HCT116 (cell line): ENCODE results near the gene PHF19. TPM values are rescaled to one million over a fixed set of nuclear protein-coding genes. Genes with fewer than 3 reads are reported as not detected.

Source experiments
- ATAC-seq: fragments of 200-7000 bp; cut with Tn5 transposase; 2 replicates; pipeline ENCODE4 v1.9.1; 2020; ENCODE audit warnings: mild to moderate bottlenecking, moderate library complexity
- BruUV-seq: library from RNA; stranded (reverse); fragments of 400-500 nt; replicated peaks from 2 replicates; lab custom pipeline; 2021; lab: Mats Ljungman, UMichigan
- CTCF ChIA-PET: fragments of 300-600 bp; sonication (Branson Sonifier 250); formaldehyde crosslinking; loops from one replicate; lab custom pipeline; 2021; ENCODE audit warnings: antibody characterized with exemption; lab: Charles Lee
- POLR2A ChIA-PET: fragments of 300-600, 350-600 bp; sonication (Branson Sonifier 250); formaldehyde crosslinking; loops from one replicate; lab custom pipeline; 2021; ENCODE audit warnings: antibody characterized with exemption; lab: Charles Lee
- RAD21 ChIA-PET, 2 experiments: fragments of 300-600 bp; sonication (Branson Sonifier 250); formaldehyde crosslinking; loops; one replicate each; lab custom pipeline; 2023; ENCODE audit warnings: low total read pairs in 2 of 2; ENCODE audit not compliant: uncharacterized antibody in 2 of 2, unreplicated experiment in 2 of 2, low non-redundant PET in 1 of 2; lab: Charles Lee
- DNase-seq: peaks from one replicate; pipeline ENCODE4 v3.0.0-alpha.2; 2010; ENCODE audit warnings: low read depth, low spot score
- H2AFZ ChIP-seq: fragments of 200-600 bp; shearing (Covaris generic), sonication (generic); 2 replicates; pipeline ENCODE4 v1.6.1; 2017; ENCODE audit warnings: low read depth, mixed run types, mixed read lengths, antibody characterized with exemption, low read length; ENCODE audit not compliant: poor library complexity, severe bottlenecking
- H3K27ac ChIP-seq: 2 replicates; pipeline ENCODE4 v1.5.1; 2012; ENCODE audit warnings: low read depth, low read length
- H3K27me3 ChIP-seq: fragments of 200-600 bp; sonication (generic); 2 replicates; pipeline ENCODE4 v1.6.1; 2016; ENCODE audit warnings: mixed run types, low read length, mixed read lengths; ENCODE audit not compliant: insufficient read depth
- H3K36me3 ChIP-seq, 2 experiments: fragments of 200-500 bp in 1 of 2; fragments of 200-600 bp in 1 of 2; sonication (Bioruptor generic) in 1 of 2; sonication (generic) in 1 of 2; 2 replicates each; pipeline versions ENCODE4 v1.5.1 to v1.6.1; 2014 to 2016; ENCODE audit warnings: low read length in 2 of 2, inconsistent platforms in 1 of 2, mixed read lengths in 1 of 2, mixed run types in 1 of 2; ENCODE audit not compliant: insufficient read depth in 2 of 2, control insufficient read depth in 1 of 2
- H3K4me1 ChIP-seq, 2 experiments: fragments of 200-600 bp in 1 of 2; sonication (generic) in 1 of 2; 2 replicates each; pipeline versions ENCODE4 v1.5.1 to v1.6.1; 2012 to 2017; ENCODE audit warnings: low read length in 2 of 2, inconsistent platforms in 1 of 2, mild to moderate bottlenecking in 1 of 2, mixed read lengths in 1 of 2, mixed run types in 1 of 2, moderate library complexity in 1 of 2; ENCODE audit not compliant: insufficient read depth in 2 of 2, control insufficient read depth in 1 of 2
- H3K4me2 ChIP-seq: fragments of 200-600 bp; sonication (generic); 2 replicates; pipeline ENCODE4 v1.6.1; 2017; ENCODE audit warnings: mixed run types, low read length, mixed read lengths
- H3K4me3 ChIP-seq, 2 experiments: fragments of 200-600 bp in 1 of 2; sonication (generic) in 1 of 2; replicated peaks in 1 of 2; 2 replicates each; pipeline ENCODE4 v1.5.1; 2011 to 2016; ENCODE audit warnings: low read length in 2 of 2, control low read depth in 1 of 2, low read depth in 1 of 2, mild to moderate bottlenecking in 1 of 2, mixed read lengths in 1 of 2, mixed run types in 1 of 2
- H3K79me2 ChIP-seq: fragments of 200-600 bp; sonication (generic); 2 replicates; pipeline ENCODE4 v1.6.1; 2017; ENCODE audit warnings: mild to moderate bottlenecking, mixed run types, low read length, moderate library complexity, mixed read lengths; ENCODE audit not compliant: insufficient read depth
- H3K9ac ChIP-seq: fragments of 200-600 bp; sonication (generic); 2 replicates; pipeline ENCODE4 v1.6.1; 2016; ENCODE audit warnings: low read length, mixed read lengths
- H3K9me2 ChIP-seq: fragments of 200-600 bp; sonication (generic), shearing (Covaris generic); 2 replicates; pipeline ENCODE4 v1.6.1; 2017; ENCODE audit warnings: mixed run types, mild to moderate bottlenecking, moderate library complexity; ENCODE audit not compliant: insufficient read depth
- H3K9me3 ChIP-seq, 2 experiments: fragments of 200-500 bp in 1 of 2; fragments of 200-600 bp in 1 of 2; sonication (Bioruptor generic) in 1 of 2; sonication (generic) in 1 of 2; 2 replicates each; pipeline ENCODE4 v1.6.1; 2014 to 2017; ENCODE audit warnings: low read length in 2 of 2, mixed read lengths in 2 of 2, inconsistent platforms in 1 of 2, low read depth in 1 of 2, mild to moderate bottlenecking in 1 of 2, mixed run types in 1 of 2, moderate library complexity in 1 of 2; ENCODE audit not compliant: control insufficient read depth in 1 of 2, insufficient read depth in 1 of 2
- H4K20me1 ChIP-seq: fragments of 200-600 bp; sonication (generic), shearing (Covaris generic); 2 replicates; pipeline ENCODE4 v1.6.1; 2017; ENCODE audit warnings: mixed run types, mild to moderate bottlenecking, moderate library complexity; ENCODE audit not compliant: insufficient read depth
- CEBPB ChIP-seq: IDR thresholded peaks from 2 replicates; pipeline ENCODE4 v1.6.1; 2012; ENCODE audit warnings: low read depth
- CTCF ChIP-seq, 3 experiments: fragments of 200-600 bp in 1 of 3; sonication (generic) in 1 of 3; IDR thresholded peaks in 2 of 3; conservative IDR thresholded peaks in 1 of 3; 2 replicates each; pipeline ENCODE4 v1.5.1; 2012 to 2017; ENCODE audit warnings: low read depth in 2 of 3, low read length in 2 of 3, antibody characterized with exemption in 1 of 3, borderline replicate concordance in 1 of 3, control low read depth in 1 of 3, mild to moderate bottlenecking in 1 of 3, mixed read lengths in 1 of 3, mixed run types in 1 of 3, moderate library complexity in 1 of 3; ENCODE audit not compliant: insufficient read depth in 1 of 3
- EGR1 ChIP-seq: IDR thresholded peaks from 2 replicates; pipeline ENCODE4 v1.6.1; 2012; ENCODE audit warnings: low read depth
- EZH2 ChIP-seq: fragments of 200-600 bp; sonication (generic); IDR thresholded peaks from 2 replicates; pipeline ENCODE4 v1.6.1; 2017; ENCODE audit warnings: antibody characterized with exemption, mixed run types
- MAX ChIP-seq: IDR thresholded peaks from 2 replicates; pipeline ENCODE4 v1.6.1; 2012
- POLR2AphosphoS5 ChIP-seq: IDR thresholded peaks from 2 replicates; pipeline ENCODE4 v1.6.1; 2011; ENCODE audit warnings: mild to moderate bottlenecking, low read depth, low read length, moderate library complexity
- REST ChIP-seq: IDR thresholded peaks from 2 replicates; pipeline ENCODE4 v1.6.1; 2012; ENCODE audit warnings: low read depth
- SIN3A ChIP-seq: IDR thresholded peaks from 2 replicates; pipeline ENCODE4 v1.6.1; 2012; ENCODE audit warnings: low read depth
- SP1 ChIP-seq: IDR thresholded peaks from 2 replicates; pipeline ENCODE4 v1.6.1; 2012; ENCODE audit warnings: low read depth
- SRF ChIP-seq: IDR thresholded peaks from 2 replicates; pipeline ENCODE4 v1.6.1; 2012; ENCODE audit warnings: low read depth
- TCF7L2 ChIP-seq: IDR thresholded peaks from 2 replicates; pipeline ENCODE4 v1.7.0; 2011; ENCODE audit warnings: borderline replicate concordance, inconsistent platforms; ENCODE audit not compliant: insufficient read depth, insufficient read length; ENCODE audit errors: extremely low read depth
- YY1 ChIP-seq: IDR thresholded peaks from 2 replicates; pipeline ENCODE4 v1.6.1; 2011; ENCODE audit warnings: low read length, low read depth, moderate library complexity, mild to moderate bottlenecking; ENCODE audit not compliant: insufficient replicate concordance; ENCODE audit errors: extremely low read depth
- ZNF274 ChIP-seq: fragments of 200-500 bp; sonication (Bioruptor generic); IDR thresholded peaks from 2 replicates; pipeline ENCODE4 v1.6.1; 2014; ENCODE audit warnings: mild to moderate bottlenecking, low read depth, low read length, inconsistent platforms
- intact Hi-C: fragments of 100-400 bp; cut with micrococcal nuclease; formaldehyde crosslinking; loops from 2 replicates; pipeline ENCODE4 v1.10.0; 2022
- total RNA-seq: library from RNA; stranded (reverse); gene quantifications from one replicate; pipeline ENCODE4 v1.2.1, GENCODE V29; 2021; ENCODE audit not compliant: unreplicated experiment

The PHF19 gene
- total RNA-seq, 1 experiment from 2014 or later = 74.0 TPM

- ATAC-seq (no peak), DNase-seq (no peak)
- Histone ChIP-seq H3K4me2 (no peak overlapping the region), H3K4me3 (no peak overlapping the region), H3K9me2 (no peaks in the 10 kb centered on the region), H4K20me1 (no peaks in the 10 kb centered on the region), H3K9ac (no peak overlapping the region), H3K27me3 (no peaks in the 10 kb centered on the region), H2AFZ (no peak overlapping the region), H3K36me3 (no peaks in the 10 kb centered on the region), H3K79me2 (no peaks in the 10 kb centered on the region), H3K27ac (no peak overlapping the region), H3K9me3 (no peaks in the 10 kb centered on the region), H3K4me1 (peaks cover 6 to 14% of the 10 kb centered on the region in 2 experiments)
- BruUV-seq = no TSS peak
- POLR2A ChIA-PET = no interaction called here
- intact Hi-C loops = no loop called here
- RAD21 ChIA-PET = no interaction called here
- CTCF ChIA-PET = no interaction called here
- no peak for TF ChIP-seq EGR1
- TF ChIP-seq SP1 = no peak
- TF ChIP-seq REST = no peak
Observed at GRCh38 chr9:120911295-120911837, 34.4 kb upstream of the PHF19 start.

- CTCF ChIA-PET = no interaction called here
- H3K4me1 ChIP-seq = peaks cover 6 to 14% of the 10 kb centered on the region in 2 experiments
- DNase-seq (no peak), ATAC-seq (no peak)
- H4K20me1 ChIP-seq = no peaks in the 10 kb centered on the region
- no TSS peak for BruUV-seq
- no peak overlapping the region for H3K4me2 ChIP-seq
- H3K9ac ChIP-seq = no peak overlapping the region
- no peaks in the 10 kb centered on the region for H3K27me3 ChIP-seq
- no peaks in the 10 kb centered on the region for H3K9me3 ChIP-seq
- POLR2A ChIA-PET = no interaction called here
- H3K79me2 ChIP-seq = no peaks in the 10 kb centered on the region
- H3K9me2 ChIP-seq = no peaks in the 10 kb centered on the region
- H3K4me3 ChIP-seq = no peak overlapping the region
- H2AFZ ChIP-seq = no peak overlapping the region
- intact Hi-C loops = no loop called here
- RAD21 ChIA-PET = no interaction called here
- H3K36me3 ChIP-seq = no peaks in the 10 kb centered on the region
- H3K27ac ChIP-seq = no peak overlapping the region
- TF ChIP-seq EZH2 (no peak), SRF (no peak), SIN3A (no peak), CTCF (IDR thresholded peaks at IDR 0.05 in 2 of 3, conservative IDR thresholded peaks at IDR 0.05 in 1 of 3; ENCODE audit: borderline replicate concordance in 1 of 3, insufficient read depth in 1 of 3, low read depth in 2 of 3, low read length in 2 of 3) (no peak), TCF7L2 (no peak), CEBPB (no peak), YY1 (no peak), ZNF274 (no peak), SP1 (no peak), EGR1 (no peak), MAX (no peak), POLR2AphosphoS5 (no peak)
Observed at GRCh38 chr9:120910643-120911042, 33.7 kb upstream of the PHF19 start.
